ENCODE measurements around the gene PCDHB12.
"Not testable (repeated sequence)": the region's sequence is repeated elsewhere in the genome, so short reads cannot be mapped to it uniquely, and the experiment has no call there.

PCDHB12 gene

GRCh38 chr5:141234109-141234667 lies 25.7 kb downstream of the PCDHB12 start:
- DNase-seq (ENCODE audit: low read depth) = no peak
- no peak overlapping the region for H3K4me3 ChIP-seq (ENCODE audit: low read depth, low read length)
- TF ChIP-seq CTCF (IDR thresholded peaks at IDR 0.05; ENCODE audit: low read depth, low read length, missing control alignments) = no peak

GRCh38 chr5:141235922-141236321 lies 27.4 kb downstream of the PCDHB12 start:
- not testable (repeated sequence) for DNase-seq (ENCODE audit: low read depth); H3K4me3 ChIP-seq (ENCODE audit: low read depth, low read length)

GRCh38 chr5:141236516-141237313 lies 28.2 kb downstream of the PCDHB12 start:
- H3K4me3 ChIP-seq (ENCODE audit: low read depth, low read length) = no peak overlapping the region
- no peak for TF ChIP-seq CTCF (IDR thresholded peaks at IDR 0.05; ENCODE audit: low read depth, low read length, missing control alignments)
- no peak for DNase-seq (ENCODE audit: low read depth)

- no peak for DNase-seq (ENCODE audit: low read depth)
Measured at GRCh38 chr5:141241496-141241895, 33.0 kb downstream of the PCDHB12 start.

GRCh38 chr5:141245250-141245717 lies 36.8 kb downstream of the PCDHB12 start, which contains the start of gene PCDHB15:
Gene PCDHB15, plus strand, starts transcription at chr5:141245395. Its CDS starts 184 bp downstream, at chr5:141245579.
- TF ChIP-seq CTCF (IDR thresholded peaks at IDR 0.05; ENCODE audit: low read depth, low read length, missing control alignments) = no peak
- H3K4me3 ChIP-seq (ENCODE audit: low read depth, low read length) = no peak within 1 kb of the TSS
- no peak for DNase-seq (ENCODE audit: low read depth)

More at GRCh38 chr5:141241496-141241895, 33.0 kb downstream of the PCDHB12 start:
- no peak for TF ChIP-seq CTCF (IDR thresholded peaks at IDR 0.05; ENCODE audit: low read depth, low read length, missing control alignments)
- H3K4me3 ChIP-seq (ENCODE audit: low read depth, low read length) = no peak overlapping the region

GRCh38 chr5:141246971-141247370 lies 38.5 kb downstream of the PCDHB12 start:
- H3K4me3 ChIP-seq (ENCODE audit: low read depth, low read length) = not testable (repeated sequence)

GRCh38 chr5:141247434-141247833 lies 38.9 kb downstream of the PCDHB12 start:
- not testable (repeated sequence) for DNase-seq (ENCODE audit: low read depth); H3K4me3 ChIP-seq (ENCODE audit: low read depth, low read length)

More at GRCh38 chr5:141246971-141247370, 38.5 kb downstream of the PCDHB12 start:
- not testable (repeated sequence) for DNase-seq (ENCODE audit: low read depth)

- DNase-seq (ENCODE audit: low read depth) = no peak
- H3K4me3 ChIP-seq (ENCODE audit: low read depth, low read length) = no peak overlapping the region
- no peak for TF ChIP-seq CTCF (IDR thresholded peaks at IDR 0.05; ENCODE audit: low read depth, low read length, missing control alignments)
Measured at GRCh38 chr5:141250576-141250975, 42.1 kb downstream of the PCDHB12 start.
